GM12801 (cell line): ENCODE data around the gene INPP5F.

ENCODE experiments used
- TF ChIP-seq, protein P1 (sequence below): IDR thresholded peaks from one replicate; pipeline ENCODE4 v1.5.1; 2011; ENCODE audit warnings: control low read depth; ENCODE audit not compliant: insufficient read length; ENCODE audit errors: extremely low read depth

INPP5F gene

DNA sequence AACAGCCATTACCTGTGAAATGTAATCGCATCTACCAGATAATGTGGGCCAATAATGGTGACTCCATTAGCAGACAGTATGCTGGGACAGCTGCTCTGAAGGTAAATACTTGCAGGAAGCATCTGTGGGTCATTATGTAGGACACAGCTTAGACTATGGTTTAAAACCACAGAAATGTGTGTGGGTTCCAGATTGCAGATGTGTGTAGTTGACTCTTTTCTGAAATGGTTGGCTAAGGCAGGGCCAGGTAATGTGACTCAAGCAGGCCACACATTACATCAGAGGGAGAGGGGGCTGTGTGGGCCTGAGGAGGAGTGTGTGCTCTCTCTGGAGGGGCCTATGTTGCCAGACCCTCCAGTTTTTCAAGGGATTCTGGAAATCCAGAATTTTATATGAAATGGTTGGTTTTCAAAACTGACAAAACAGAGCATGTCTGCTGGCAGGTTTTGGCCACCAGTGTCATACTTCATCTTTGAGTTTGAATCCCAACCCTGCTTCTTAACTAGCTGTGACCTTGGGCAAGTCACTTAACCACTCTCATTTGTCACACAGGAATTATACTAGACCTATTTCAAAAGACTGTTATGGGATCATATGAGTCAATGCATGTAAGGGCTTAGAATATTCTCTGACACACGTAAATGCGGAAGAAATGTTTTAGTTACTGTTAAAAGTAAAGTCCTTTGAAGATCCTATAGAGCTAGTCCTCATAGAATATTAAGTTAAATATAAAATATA lies 82.3 kb downstream of the INPP5F start:
- TF ChIP-seq, protein P1, sequence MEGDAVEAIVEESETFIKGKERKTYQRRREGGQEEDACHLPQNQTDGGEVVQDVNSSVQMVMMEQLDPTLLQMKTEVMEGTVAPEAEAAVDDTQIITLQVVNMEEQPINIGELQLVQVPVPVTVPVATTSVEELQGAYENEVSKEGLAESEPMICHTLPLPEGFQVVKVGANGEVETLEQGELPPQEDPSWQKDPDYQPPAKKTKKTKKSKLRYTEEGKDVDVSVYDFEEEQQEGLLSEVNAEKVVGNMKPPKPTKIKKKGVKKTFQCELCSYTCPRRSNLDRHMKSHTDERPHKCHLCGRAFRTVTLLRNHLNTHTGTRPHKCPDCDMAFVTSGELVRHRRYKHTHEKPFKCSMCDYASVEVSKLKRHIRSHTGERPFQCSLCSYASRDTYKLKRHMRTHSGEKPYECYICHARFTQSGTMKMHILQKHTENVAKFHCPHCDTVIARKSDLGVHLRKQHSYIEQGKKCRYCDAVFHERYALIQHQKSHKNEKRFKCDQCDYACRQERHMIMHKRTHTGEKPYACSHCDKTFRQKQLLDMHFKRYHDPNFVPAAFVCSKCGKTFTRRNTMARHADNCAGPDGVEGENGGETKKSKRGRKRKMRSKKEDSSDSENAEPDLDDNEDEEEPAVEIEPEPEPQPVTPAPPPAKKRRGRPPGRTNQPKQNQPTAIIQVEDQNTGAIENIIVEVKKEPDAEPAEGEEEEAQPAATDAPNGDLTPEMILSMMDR = no peak

DNA sequence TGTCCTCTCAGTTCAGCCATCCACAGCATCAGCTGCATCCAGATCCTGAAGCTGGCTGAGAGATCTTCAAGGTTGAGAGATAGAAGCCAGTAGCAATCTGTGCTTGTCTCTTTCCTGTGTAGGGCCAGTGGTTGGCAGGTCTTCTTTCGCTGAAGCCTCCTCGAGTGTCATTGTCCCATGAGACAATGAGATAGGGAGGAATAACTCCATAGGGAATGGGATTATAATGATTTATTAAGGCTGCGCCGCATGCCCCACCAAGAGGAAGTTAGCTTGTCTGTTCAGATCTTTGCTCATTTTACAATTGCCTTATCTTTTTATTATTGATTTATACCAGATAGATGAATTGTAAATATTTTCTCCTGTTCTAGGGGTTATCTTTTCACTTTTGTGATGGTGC lies 85.3 kb downstream of the INPP5F start:
- TF ChIP-seq, protein P1 = no peak

DNA sequence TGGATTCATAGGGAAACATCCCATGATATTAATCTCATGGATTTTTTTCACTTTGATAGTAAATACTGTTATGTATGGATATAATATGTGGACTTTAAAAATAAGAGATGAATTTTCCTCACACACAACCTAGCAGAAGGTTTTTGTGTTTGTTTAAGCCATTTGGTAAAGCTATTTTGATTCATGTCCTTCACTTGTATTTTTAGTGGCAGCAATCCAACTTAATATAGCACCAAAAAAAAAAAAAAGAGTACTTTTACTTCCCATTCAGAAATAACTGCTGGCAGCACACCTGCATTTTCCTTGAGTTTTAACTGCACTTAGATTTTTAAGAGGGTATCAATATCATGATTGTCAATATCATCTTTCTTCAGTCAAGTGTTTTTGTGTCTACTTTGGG lies 86.8 kb downstream of the INPP5F start:
- TF ChIP-seq, protein P1 = no peak

DNA sequence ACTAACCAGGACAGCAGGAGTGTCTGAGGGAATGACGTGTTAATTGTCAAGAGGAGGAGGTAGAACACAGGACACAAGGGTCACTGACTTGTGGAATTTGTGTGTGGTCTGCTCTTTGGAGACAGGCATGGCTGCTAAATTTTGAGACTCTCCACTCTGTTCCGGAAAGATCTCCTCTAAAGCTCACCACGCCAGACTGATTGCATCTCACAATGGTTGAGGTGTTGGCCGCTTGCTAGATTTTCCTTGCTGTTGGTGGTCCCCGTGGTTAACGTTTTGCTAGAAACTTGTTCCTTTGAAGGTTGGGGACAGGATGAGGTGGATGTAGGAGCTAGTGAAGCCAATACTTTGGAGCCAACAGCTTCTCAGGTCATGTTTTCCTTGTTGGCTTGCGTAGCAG lies 89.8 kb downstream of the INPP5F start:
- TF ChIP-seq, protein P1 = no peak

GRCh38 chr10:119817991-119818888 lies 92.4 kb downstream of the INPP5F start:
- TF ChIP-seq, protein P1 = no peak

- TF ChIP-seq, protein P1 = no peak
Observed at GRCh38 chr10:119818889-119819270, 93.0 kb downstream of the INPP5F start.

DNA sequence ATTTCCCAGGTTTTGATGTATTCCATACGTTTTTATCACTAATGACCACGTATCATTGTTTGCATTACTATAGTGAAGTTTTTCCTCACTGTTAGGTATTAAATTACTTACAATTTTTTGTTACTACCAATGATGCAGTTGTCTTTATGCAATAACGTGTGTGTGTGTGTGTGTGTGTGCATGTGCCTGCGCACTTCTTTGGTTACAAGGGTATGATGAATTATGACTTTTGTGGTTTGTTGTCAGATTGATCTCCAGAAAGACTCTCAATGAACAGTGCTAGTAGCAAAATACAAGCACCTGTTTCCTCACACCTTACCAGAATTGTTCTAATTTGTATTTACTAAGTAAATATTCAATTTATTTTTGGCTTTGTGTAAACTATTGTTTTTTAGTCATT lies 95.3 kb downstream of the INPP5F start:
- TF ChIP-seq, protein P1 = no peak
